Subcutaneous abdominal adipose tissue (tissue), 5 donors: ENCODE data around the gene ELMO1.

Experiments used
- H3K27ac ChIP-seq: one replicate; pipeline ENCODE4 v1.7.0; 2013; ENCODE audit warnings: low read depth, mild to moderate bottlenecking, inconsistent platforms, low read length, moderate library complexity
- H3K27me3 ChIP-seq, 5 donors: one replicate each; pipeline ENCODE4 v1.7.0; 2013; ENCODE audit warnings: low read length in 5 of 5, inconsistent platforms in 1 of 5; ENCODE audit not compliant: control insufficient read depth in 5 of 5, insufficient read depth in 4 of 5
- H3K36me3 ChIP-seq, 5 donors: one replicate each; pipeline ENCODE4 v1.7.0; 2013; ENCODE audit warnings: low read length in 5 of 5; ENCODE audit not compliant: control insufficient read depth in 5 of 5, insufficient read depth in 5 of 5
- H3K4me1 ChIP-seq, 5 donors: one replicate each; pipeline ENCODE4 v1.7.0; 2013; ENCODE audit warnings: low read length in 5 of 5, mild to moderate bottlenecking in 3 of 5, moderate library complexity in 1 of 5; ENCODE audit not compliant: control insufficient read depth in 5 of 5, insufficient read depth in 5 of 5
- H3K4me3 ChIP-seq, 5 donors: one replicate each; pipeline ENCODE4 v1.7.0; 2013; ENCODE audit warnings: low read length in 5 of 5, low read depth in 1 of 5
- H3K9ac ChIP-seq, 5 donors: one replicate each; pipeline ENCODE4 v1.7.0; 2013; ENCODE audit warnings: low read length in 5 of 5, mild to moderate bottlenecking in 4 of 5, moderate library complexity in 3 of 5
- H3K9me3 ChIP-seq, 5 donors: one replicate each; pipeline ENCODE4 v1.7.0; 2013; ENCODE audit warnings: low read length in 5 of 5; ENCODE audit not compliant: control insufficient read depth in 5 of 5
- donor health status: healthy.
- donor health status: healthy.
- donor health status: healthy.
- donor health status: healthy.
- donor health status: healthy.

ELMO1 gene

GRCh38 chr7:36854652-36855051 is 594.0 kb downstream of the ELMO1 start:
- Histone ChIP-seq H3K36me3 (peaks cover 0 to 44% (median 30%) of the 10 kb centered on the region in 5 donors), H3K4me1 (peaks cover 0 to 10% (median 4%) of the 10 kb centered on the region in 5 donors), H3K9ac (no peak overlapping the region), H3K27ac (no peak overlapping the region), H3K4me3 (no peak overlapping the region), H3K27me3 (no peaks in the 10 kb centered on the region), H3K9me3 (no peaks in the 10 kb centered on the region)

GRCh38 chr7:36852931-36853330 is 595.7 kb downstream of the ELMO1 start:
- Histone ChIP-seq H3K9me3 (peaks cover 3 to 8% (median 6%) of the 10 kb centered on the region in 5 donors), H3K27ac (no peak overlapping the region), H3K4me1 (peaks cover 0 to 10% (median 4%) of the 10 kb centered on the region in 5 donors)

GRCh38 chr7:36852017-36852416 is 596.6 kb downstream of the ELMO1 start:
- H3K9me3 ChIP-seq, result peaks cover 5 to 14% (median 11%) of the 10 kb centered on the region in 5 donors
- peaks cover 0 to 10% (median 4%) of the 10 kb centered on the region in 5 donors for H3K4me1 ChIP-seq
- no peaks in the 10 kb centered on the region for H3K27me3 ChIP-seq
- no peak overlapping the region for H3K27ac ChIP-seq
- H3K4me3 ChIP-seq, result no peak overlapping the region
- H3K36me3 ChIP-seq, result peaks cover 0 to 35% (median 30%) of the 10 kb centered on the region in 5 donors
- H3K9ac ChIP-seq, result no peak overlapping the region

More at GRCh38 chr7:36852931-36853330, 595.7 kb downstream of the ELMO1 start:
- no peaks in the 10 kb centered on the region for H3K27me3 ChIP-seq
- no peak overlapping the region for H3K9ac ChIP-seq
- peaks cover 0 to 39% (median 30%) of the 10 kb centered on the region in 5 donors for H3K36me3 ChIP-seq
- H3K4me3 ChIP-seq, result no peak overlapping the region

GRCh38 chr7:36851382-36851781 is 597.3 kb downstream of the ELMO1 start:
- Histone ChIP-seq H3K27me3 (no peaks in the 10 kb centered on the region), H3K9me3 (peaks cover 5 to 14% (median 11%) of the 10 kb centered on the region in 5 donors), H3K36me3 (peaks cover 0 to 30% (median 28%) of the 10 kb centered on the region in 5 donors), H3K4me3 (no peak overlapping the region), H3K27ac (no peak overlapping the region), H3K9ac (no peak overlapping the region), H3K4me1 (peaks cover 0 to 4% (median 4%) of the 10 kb centered on the region in 5 donors)

- peaks cover 5 to 16% (median 11%) of the 10 kb centered on the region in 5 donors for H3K9me3 ChIP-seq
- no peaks in the 10 kb centered on the region for H3K4me1 ChIP-seq
- H3K9ac ChIP-seq, result no peak overlapping the region
- H3K27ac ChIP-seq, result no peak overlapping the region
- no peak overlapping the region for H3K4me3 ChIP-seq
- H3K36me3 ChIP-seq, result peaks cover 0 to 1% (median 0%) of the 10 kb centered on the region in 5 donors
- no peaks in the 10 kb centered on the region for H3K27me3 ChIP-seq
Measured at GRCh38 chr7:36847946-36848345, 600.7 kb downstream of the ELMO1 start.

GRCh38 chr7:36844374-36844773 is 604.3 kb downstream of the ELMO1 start:
- Histone ChIP-seq H3K27ac (no peak overlapping the region), H3K9ac (no peak overlapping the region), H3K36me3 (no peaks in the 10 kb centered on the region), H3K4me1 (no peaks in the 10 kb centered on the region), H3K9me3 (peaks cover 5 to 16% (median 11%) of the 10 kb centered on the region in 5 donors), H3K4me3 (no peak overlapping the region), H3K27me3 (no peaks in the 10 kb centered on the region)

- no peaks in the 10 kb centered on the region for H3K36me3 ChIP-seq
- no peak overlapping the region for H3K4me3 ChIP-seq
- H3K9me3 ChIP-seq, result peaks cover 0 to 2% (median 0%) of the 10 kb centered on the region in 5 donors
- H3K9ac ChIP-seq, result no peak overlapping the region
- no peak overlapping the region for H3K27ac ChIP-seq
- H3K27me3 ChIP-seq, result no peaks in the 10 kb centered on the region
- H3K4me1 ChIP-seq, result no peaks in the 10 kb centered on the region
Measured at GRCh38 chr7:36840904-36841303, 607.8 kb downstream of the ELMO1 start.

- Histone ChIP-seq H3K36me3 (no peaks in the 10 kb centered on the region), H3K27me3 (no peaks in the 10 kb centered on the region), H3K4me3 (no peak overlapping the region), H3K9ac (no peak overlapping the region), H3K27ac (no peak overlapping the region), H3K9me3 (no peaks in the 10 kb centered on the region), H3K4me1 (no peaks in the 10 kb centered on the region)
Measured at GRCh38 chr7:36838616-36839225, 609.9 kb downstream of the ELMO1 start.

GRCh38 chr7:36831049-36831448 is 617.6 kb downstream of the ELMO1 start:
- no peaks in the 10 kb centered on the region for H3K36me3 ChIP-seq
- peaks cover 0 to 7% (median 6%) of the 10 kb centered on the region in 5 donors for H3K9me3 ChIP-seq
- no peaks in the 10 kb centered on the region for H3K27me3 ChIP-seq
- no peak overlapping the region for H3K27ac ChIP-seq
- H3K4me3 ChIP-seq, result no peak overlapping the region
- H3K9ac ChIP-seq, result no peak overlapping the region
- no peaks in the 10 kb centered on the region for H3K4me1 ChIP-seq

GRCh38 chr7:36827726-36828703 is 620.6 kb downstream of the ELMO1 start:
- Histone ChIP-seq H3K9me3 (peaks cover 0 to 7% (median 6%) of the 10 kb centered on the region in 5 donors), H3K36me3 (no peaks in the 10 kb centered on the region), H3K9ac (no peak overlapping the region), H3K4me1 (no peaks in the 10 kb centered on the region), H3K4me3 (no peak overlapping the region), H3K27me3 (no peaks in the 10 kb centered on the region), H3K27ac (no peak overlapping the region)
